HG02973 (cell line): ENCODE results near the gene LGALS9.

Experiments used
- ATAC-seq: cut with Tn5 transposase; IDR thresholded peaks from one replicate; pipeline ENCODE4 v1.9.1; 2021; ENCODE audit warnings: moderate library complexity; ENCODE audit not compliant: unreplicated experiment

Gene LGALS9

DNA sequence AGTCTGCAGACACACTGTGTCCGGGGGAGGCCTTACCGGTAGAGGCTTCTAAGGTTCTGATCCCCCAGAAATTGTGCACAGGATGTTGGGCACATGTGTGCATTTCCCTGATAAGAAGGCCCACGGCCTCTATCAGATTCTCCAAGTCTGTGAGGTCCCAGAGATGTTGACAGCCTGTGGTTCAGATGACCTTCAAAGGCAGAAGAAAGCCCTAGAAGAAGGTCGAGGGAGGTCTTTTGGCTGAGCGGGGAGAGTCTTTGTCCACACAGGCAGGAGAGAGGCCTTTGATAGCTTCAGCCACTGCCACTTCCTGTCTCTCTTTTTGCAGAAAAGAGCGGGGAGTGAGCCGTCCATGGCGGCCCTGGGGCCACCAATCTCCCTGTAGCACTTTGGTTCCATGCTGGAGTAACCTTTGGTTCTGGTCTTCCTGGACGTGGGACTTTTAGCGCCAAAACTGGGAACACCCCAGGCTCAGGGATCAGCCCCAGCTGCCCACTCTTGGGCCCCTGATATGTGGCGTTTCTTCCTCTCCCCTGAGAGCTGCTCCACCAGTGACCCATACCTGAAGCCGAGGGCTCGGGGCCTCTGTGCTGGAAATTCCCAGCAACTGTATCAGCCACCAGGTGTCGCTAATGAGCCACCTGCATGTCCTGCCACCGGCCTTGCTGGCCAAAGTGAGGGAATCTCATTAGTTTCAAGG, 28.1 kb upstream of the LGALS9 start:
- no peak for ATAC-seq

DNA sequence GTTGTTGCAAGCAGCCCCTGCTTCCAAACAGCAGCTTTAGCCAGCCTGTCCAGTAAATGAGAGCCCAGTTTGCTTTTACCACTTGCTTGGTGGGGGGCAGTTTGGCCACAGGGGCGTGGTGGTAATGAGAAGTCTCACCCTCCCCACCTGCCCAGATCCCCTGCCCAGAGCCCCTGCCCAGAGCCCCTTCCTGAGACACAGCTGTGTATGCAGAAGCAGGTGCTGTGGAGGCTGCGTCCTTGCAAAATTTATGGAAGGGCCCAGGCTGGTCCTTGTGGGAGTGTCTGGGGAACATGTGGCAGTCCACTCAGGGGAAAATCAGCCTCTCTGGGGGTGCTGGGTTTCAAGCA, 27.6 kb upstream of the LGALS9 start:
- ATAC-seq, result no peak

DNA sequence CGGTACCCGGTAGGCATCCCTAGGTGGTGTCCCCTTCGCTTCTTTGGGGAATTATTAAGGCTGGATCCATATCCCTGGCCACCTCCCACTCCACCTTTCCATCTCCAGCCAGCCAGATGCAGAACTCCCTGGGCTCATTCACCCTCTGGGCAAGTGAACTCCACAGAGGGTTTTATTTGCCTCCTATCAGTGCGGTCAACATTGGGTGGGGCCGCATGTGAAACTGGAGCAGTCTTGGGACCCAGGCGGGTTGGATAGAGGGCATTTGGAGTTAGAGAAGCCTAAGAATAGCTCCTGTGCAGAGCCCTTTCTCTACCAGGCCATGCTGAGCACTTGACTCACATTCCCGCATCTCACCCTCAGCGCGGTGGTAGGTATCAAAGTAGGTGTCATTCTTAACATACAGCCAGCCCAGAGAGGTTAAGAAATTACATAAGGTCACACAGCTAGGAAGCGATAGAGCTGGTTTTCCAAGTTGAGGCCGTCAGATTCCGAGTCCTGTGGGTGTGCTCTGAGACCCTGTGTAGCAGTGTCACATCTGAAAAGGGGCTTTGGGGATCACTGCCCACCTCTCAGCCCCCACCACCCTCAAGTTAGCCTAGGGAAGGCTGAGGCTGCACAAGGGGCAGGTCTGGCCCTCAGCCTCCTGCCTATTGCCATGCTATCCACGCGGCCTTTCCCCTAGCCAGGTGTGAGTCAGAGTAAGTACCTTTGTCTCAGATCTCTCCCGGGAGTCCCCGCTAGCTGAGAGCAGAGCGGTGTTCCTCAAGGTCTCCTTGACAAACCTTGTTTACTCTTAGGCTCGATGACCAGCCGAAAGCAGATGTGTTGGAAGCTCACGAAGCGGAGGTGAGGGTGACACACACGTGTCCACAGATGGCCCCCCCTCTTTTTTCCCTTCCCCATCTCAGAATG, 26.9 kb upstream of the LGALS9 start:
- no peak for ATAC-seq

DNA sequence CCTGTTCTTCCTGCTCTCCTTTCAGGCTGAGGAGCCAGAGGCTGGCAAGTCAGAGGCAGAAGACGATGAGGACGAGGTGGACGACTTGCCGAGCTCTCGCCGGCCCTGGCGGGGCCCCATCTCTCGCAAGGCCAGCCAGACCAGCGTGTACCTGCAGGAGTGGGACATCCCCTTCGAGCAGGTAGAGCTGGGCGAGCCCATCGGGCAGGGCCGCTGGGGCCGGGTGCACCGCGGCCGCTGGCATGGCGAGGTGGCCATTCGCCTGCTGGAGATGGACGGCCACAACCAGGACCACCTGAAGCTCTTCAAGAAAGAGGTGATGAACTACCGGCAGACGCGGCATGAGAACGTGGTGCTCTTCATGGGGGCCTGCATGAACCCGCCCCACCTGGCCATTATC, 25.6 kb upstream of the LGALS9 start:
- no peak for ATAC-seq

DNA sequence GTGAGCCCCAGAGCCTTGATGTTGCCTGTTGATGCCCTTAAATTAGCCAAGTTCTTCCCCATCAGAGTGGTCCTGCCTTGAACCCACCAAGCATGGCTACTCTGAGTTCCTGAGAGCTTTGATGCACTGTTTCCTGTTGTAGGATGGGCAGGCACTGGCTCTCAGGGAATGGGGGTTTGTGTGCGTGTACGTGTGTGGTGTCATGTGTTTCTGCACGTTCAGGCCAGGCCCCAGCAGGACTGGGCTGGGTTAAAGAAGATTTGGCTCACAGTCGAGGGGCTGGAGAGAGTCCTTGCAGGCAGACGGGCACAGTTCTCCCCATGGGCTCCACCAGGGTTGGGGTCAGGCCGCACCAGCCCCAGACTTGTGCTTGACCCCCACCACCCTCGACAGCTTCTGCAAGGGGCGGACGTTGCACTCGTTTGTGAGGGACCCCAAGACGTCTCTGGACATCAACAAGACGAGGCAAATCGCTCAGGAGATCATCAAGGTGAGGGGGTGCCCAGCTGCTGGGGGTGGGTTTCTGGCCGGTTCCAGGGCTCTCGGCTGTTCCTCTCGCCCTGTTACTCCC, 23.4 kb upstream of the LGALS9 start:
- no peak for ATAC-seq

DNA sequence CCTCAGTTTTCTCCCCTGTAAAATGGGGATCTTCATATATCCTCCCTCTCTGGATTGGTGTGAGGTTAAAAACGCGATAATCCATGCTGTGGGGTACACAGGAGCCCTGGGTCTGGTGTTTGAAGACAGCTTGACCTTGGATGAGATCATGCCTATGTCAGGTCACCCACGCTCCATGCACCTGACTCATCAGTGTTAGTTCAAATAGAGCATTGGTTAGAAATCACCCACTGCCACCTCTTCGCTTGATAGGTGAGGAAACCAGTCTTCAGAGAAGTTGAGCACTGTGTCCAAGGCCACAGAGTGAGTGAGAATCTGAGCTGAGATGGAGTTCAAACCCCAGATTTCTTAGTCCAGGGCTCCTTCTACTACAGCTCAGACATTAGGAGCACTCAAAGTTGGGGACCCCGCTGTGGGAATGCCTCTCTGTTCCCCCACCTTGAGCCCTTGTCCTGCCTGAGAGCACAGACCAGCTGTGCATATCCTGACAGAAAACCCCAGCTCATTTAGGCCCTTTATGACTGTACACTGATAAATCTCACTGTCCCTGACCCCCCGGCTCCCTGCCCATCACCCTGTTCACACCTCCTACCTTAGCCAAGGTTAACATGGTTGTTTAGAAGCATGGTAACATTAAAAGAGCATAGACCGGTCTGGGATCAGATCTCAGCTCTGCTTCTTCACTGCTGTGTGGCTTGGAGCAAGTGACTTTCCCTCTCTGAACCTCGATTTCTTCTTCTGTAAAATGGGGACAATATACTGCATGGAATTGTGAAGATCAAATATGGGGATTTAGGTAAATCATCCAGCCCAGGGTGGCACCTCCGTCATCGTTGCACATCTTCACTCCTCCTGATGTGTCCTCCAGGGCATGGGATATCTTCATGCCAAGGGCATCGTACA, 22.4 kb upstream of the LGALS9 start:
- ATAC-seq, result no peak

DNA sequence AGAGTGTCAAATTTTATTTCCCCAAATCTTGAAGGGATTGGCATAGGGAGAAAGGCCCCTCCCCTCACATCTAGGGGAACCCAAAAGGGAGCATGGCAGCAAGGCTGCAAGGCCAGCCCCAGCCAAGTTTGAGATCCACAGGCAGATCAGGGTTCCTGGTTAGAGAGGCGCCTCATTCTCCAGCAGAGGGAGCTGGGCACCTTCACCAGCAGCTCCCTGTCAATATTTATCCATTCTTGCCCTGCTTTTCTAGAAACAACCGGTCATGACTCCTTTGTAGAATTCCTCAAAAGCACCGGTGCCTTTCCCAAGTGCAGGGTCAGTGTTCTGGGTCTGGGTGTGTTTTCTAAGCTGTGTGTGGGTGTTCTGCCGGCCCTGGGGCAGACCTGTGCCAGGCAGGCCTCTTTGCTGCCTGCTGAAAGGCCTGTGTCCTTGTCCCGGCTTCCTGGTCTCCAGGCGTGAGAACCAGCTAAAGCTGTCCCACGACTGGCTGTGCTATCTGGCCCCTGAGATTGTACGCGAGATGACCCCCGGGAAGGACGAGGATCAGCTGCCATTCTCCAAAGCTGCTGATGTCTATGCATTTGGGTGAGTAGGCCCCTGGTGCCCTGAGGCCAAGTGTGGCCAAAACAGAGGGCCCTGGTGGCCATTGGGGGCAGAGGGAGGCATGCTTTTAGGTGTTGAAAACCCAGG, 21.2 kb upstream of the LGALS9 start:
- ATAC-seq, result no peak

DNA sequence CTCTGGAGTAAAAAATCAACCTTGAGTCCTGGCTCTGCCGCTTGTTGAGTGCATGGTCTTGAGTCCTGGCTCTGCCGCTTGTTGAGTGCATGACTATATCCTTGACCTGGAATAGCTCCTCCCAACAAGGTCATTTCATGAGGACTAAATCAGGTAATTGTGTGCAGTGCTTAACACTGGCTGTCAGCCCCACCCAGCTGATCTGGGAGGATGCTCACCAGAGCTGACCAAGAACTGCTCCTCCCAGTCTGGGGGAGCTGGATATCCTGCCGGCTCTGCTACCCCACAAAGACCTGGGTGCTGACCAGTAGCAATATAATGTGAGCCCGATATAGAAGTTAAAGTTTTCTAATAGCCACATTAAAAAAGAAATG, 20.7 kb upstream of the LGALS9 start:
- ATAC-seq, result no peak

DNA sequence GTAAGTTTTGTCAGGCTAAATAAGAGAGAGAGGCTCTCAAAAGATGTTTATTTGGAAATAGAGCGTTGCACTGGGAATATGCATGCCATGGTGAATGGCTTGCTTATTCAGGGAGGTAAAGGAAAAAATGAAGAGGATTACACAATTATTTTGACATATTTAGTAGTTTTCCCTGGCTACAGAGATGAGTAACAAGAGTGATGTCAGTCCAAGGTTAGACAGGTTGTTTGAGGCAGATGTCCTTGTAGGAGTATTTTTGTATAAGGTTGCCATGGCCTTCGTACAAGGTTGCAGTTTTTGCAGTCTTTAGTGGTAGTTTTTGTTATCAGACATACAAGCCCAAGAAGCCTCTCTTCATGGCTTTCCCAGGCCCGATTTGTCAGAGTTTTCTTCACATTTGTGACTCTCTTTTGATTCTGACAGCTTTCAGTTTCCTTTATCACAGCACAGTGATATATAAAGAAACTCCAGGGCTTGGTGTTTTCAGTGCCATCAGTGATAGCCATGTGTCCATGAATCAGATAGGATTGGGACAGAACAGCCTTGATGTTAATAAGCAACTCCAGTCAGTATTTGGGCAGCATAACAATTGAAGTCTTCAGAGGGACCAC, 18.7 kb upstream of the LGALS9 start:
- ATAC-seq, result no peak

DNA sequence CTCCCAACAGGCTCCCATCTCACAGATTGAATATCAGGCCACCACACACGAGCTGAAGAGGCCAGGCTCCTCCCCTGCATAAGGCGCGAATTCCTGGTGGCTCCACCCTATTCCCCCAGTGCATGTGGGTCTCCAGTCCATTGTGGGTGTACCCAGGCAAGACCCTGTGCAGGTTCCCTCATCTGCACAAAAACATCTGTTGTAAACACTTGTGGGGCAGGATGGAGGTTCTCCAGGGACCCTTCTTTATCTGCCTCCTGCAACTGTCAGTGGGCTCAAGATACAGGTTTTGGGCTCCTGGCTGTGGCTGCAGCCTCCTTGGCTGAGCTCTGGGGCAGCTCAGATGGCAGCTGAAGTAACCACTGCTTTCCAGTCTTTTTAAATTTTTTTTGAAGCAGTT, 17.6 kb upstream of the LGALS9 start:
- no peak for ATAC-seq

DNA sequence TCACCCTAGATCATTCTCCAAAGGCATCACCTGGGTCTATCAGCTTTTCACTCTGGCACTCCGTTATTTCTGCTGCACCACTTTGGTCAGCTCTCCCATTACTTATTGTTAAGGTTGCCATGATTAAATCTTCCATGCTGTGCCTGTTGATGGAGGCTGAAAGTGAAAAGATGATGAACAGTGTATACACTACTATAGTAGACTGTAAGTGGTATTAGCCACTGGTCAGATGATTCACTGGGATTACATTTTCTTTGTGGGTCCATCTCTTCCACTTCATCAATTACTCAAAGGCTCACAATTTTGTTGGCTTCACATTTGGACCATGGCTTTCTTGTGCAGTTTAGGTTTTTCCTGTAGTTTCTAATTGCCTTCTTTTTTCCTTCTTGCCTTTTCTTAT, 15.9 kb upstream of the LGALS9 start:
- ATAC-seq, result no peak

DNA sequence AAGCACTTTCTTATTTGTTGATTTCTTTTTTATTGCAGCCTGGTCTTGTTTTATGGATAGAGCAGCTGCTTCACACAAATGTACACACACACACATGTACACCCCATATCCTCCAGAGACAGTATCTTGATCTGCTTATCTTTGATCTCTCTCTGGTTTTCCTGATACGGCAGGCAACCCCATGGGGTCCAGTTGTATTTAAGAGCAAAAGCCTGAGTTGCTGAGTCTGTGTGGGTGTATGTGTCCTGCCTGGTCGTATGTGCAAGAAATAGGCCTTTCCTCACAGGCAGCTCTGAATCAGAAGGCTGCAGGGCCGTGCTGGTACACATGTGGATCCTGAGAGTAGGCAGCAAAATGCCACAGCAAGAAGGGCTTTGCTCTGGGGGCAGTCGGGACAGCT, 14.6 kb upstream of the LGALS9 start:
- ATAC-seq, result no peak

DNA sequence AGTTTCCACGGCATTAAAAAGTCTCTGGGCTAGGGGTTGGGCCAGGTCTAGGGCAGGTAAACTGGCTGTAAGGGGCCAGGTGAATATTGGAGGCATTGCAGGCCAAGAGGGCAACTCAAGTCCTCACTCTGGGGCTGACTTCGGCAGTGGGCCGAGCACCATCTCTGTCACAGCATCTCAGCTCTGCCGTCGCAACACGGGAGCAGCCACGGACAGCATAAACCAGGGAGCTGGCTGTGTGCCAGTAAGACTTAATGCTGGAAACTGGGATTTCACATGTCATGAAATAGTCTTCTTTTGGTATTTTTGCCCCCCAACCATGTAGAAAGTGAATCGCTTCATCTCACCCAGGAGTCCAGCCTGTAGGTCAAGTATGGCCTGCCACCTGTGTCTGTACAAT, 12.6 kb upstream of the LGALS9 start:
- no peak for ATAC-seq

DNA sequence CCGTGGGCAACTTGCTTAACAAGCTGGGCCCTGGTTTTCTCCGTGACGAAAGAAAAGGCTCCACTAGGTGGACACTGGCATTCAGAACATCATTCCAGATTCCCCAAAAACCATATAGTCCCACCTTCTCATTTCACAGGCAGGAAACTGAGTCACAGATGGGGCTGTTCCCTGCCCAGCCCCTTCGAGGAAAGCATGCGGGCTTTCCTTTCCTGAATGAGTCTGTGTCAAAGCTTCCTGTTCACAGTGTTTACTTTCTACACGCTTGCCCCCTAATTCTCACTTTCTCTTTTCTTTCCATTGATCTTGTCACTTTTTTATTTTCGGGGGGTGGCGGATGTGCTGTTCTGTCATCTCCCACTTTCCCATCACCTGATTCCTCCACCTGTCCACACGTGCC, 10.3 kb upstream of the LGALS9 start:
- ATAC-seq, result no peak

DNA sequence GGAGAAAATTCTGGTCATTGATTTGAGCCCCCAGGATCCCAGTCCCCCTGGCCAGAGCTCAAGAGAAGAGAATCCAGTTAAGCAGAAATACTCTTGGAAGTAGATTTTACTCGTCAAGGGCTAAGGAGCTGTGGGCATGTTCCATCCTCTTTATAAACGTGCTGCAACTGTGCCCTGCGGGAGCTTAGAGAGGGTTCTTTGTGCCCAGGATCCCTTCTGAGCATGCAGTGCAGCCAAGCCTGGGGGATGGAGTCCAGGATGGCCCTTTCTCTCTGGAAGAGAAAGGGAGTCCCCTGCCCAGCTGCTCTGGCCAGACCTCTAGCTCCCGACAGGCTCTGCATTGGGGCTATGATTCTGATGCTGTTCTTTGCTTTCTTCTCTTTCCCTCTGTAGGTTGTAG, 9.5 kb upstream of the LGALS9 start:
- ATAC-seq, result no peak

DNA sequence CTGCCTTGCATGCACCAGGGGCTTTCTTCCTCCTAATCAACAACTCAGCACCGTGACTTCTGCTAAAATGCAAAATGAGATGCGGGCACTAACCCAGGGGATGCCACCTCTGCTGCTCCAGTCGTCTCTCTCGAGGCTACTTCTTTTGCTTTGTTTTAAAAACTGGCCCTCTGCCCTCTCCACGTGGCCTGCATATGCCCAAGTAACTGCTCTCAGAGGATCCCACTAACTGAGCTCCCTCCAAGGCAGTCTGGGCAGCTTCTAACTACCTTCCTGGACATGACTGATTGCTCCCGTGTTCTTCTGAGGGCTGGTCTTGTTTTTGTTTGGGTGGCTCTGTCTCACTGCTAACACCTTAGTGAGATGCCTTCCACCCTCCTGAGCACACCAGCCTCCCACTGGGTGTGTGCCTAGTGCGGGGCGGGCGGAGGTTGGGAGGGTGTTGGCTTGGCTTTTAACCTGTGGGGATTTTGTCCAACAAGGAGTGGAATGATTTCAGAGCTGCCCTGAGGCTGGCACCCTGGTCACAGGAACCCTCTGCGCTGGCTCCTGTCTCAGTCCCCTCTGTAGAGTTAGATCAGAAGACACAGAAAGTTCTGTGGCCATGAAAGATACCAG, 8.9 kb upstream of the LGALS9 start:
- ATAC-seq, result no peak

DNA sequence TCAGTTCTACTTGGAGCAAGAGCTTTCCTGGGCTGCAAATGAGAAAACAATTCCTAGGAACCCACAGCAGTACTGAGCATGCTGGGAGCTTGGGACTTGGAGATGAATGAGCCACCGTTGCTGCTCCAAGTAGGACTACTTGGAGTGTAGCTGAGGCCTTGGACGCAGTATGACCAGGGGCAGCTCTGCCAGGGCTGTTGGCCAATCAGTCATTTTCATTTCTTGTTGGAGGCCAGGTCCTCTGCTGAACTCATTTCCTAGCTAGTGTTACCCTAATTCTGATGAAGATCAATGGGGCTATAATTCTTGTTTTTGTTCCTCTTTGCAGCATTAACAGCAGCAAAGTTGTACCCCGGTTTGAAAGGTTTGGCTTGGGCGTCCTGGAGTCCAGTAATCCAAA, 8.0 kb upstream of the LGALS9 start:
- ATAC-seq, result no peak

DNA sequence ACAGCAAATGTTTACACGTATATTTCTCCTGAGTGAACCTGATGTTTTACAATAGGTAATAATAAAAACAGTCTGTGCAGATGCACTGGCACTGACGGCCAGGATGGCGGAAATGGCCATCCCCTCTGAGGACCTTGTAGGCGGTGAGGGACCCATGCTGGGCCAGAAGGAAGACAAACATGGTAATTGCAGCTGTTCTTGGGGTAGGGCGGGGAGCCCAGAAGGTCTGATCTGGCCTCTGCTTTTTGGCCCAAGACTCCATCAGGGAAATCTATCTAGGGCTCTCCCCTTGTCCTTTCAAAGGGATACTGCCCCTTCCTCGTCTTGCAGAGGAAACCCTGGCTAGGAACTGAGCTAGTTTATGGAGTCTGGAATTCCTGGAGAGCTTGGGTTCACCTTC, 7.4 kb upstream of the LGALS9 start:
- no peak for ATAC-seq

DNA sequence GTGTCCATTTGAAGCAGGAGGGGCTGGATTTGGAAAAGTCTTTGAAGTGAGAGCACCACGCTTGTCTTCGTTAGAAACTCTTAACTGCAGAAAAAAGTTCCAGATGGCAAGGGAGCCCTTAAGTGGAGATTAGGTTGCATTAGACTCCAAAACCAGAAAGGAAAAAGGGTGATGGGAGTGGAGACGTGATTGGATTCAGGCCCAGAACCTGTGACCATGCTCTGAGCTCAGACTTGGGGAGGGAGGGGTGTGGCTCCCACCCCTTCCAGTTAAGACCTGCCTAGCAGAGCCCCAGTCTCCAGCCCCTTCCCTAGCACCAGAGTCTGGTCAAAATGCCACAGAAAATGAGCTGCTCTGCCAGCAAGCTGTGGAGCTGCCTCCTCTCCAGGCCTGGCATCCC, 6.4 kb upstream of the LGALS9 start:
- ATAC-seq, result no peak

DNA sequence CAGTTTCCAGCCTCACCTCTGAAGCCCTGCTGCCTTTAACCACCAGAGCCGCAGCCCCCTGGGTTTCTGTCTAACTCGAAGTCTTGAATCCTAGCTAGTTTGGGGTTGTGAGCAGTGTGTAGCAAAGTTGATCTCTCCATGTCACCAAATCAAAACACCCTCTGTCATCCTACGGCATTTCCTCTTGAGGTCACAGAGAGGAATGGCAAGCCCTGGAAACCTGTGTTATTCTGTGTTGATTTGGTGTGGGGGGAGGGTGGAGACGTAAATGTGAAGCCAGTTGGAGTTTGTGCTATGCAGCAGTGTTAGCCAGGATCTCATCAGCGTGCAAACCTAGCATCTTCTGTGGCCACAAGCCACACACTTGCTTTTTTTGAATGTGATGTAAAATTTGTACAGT, 5.1 kb upstream of the LGALS9 start:
- ATAC-seq, result no peak
